EH (cell line): Measurements from ENCODE around the gene MAGI2.

Experiments used
- DNase-seq: peaks from one replicate; pipeline ENCODE4 v3.0.0-alpha.2; 2015; ENCODE audit warnings: low read depth

The MAGI2 gene

GRCh38 chr7:78081888-78082287 is 1371.6 kb downstream of the MAGI2 start:
- DNase-seq = no peak

GRCh38 chr7:78081344-78081743 is 1372.1 kb downstream of the MAGI2 start:
- no peak for DNase-seq

GRCh38 chr7:78080811-78081210 is 1372.7 kb downstream of the MAGI2 start:
- peak; percentile 23 for DNase-seq

- peak; percentile 41 for DNase-seq
Measured at GRCh38 chr7:78080241-78080640, 1373.2 kb downstream of the MAGI2 start.

GRCh38 chr7:78074713-78075112 is 1378.8 kb downstream of the MAGI2 start:
- DNase-seq = no peak

- DNase-seq = no peak
Measured at GRCh38 chr7:78073609-78074382, 1379.7 kb downstream of the MAGI2 start.

GRCh38 chr7:78072201-78072590 is 1381.3 kb downstream of the MAGI2 start:
- DNase-seq = no peak

- DNase-seq = no peak
Measured at GRCh38 chr7:78071491-78072200, 1381.8 kb downstream of the MAGI2 start.

- no peak for DNase-seq
Measured at GRCh38 chr7:78066599-78066998, 1386.9 kb downstream of the MAGI2 start.

GRCh38 chr7:78063758-78064157 is 1389.7 kb downstream of the MAGI2 start:
- no peak for DNase-seq

- no peak for DNase-seq
Measured at GRCh38 chr7:78062214-78062613, 1391.3 kb downstream of the MAGI2 start.

- no peak for DNase-seq
Measured at GRCh38 chr7:78057571-78057970, 1395.9 kb downstream of the MAGI2 start.

- no peak for DNase-seq
Measured at GRCh38 chr7:78055599-78055998, 1397.9 kb downstream of the MAGI2 start.

- DNase-seq = no peak
Measured at GRCh38 chr7:78055001-78055573, 1398.4 kb downstream of the MAGI2 start.

GRCh38 chr7:78052112-78052511 is 1401.4 kb downstream of the MAGI2 start:
- DNase-seq = no peak

GRCh38 chr7:78047800-78048199 is 1405.7 kb downstream of the MAGI2 start:
- DNase-seq = no peak

- DNase-seq = no peak
Measured at GRCh38 chr7:78043159-78043558, 1410.3 kb downstream of the MAGI2 start.

GRCh38 chr7:78041423-78041822 is 1412.0 kb downstream of the MAGI2 start:
- no peak for DNase-seq

GRCh38 chr7:78039790-78040776 is 1413.4 kb downstream of the MAGI2 start:
- DNase-seq = peak; percentile 13

GRCh38 chr7:78038465-78039080 is 1414.9 kb downstream of the MAGI2 start:
- DNase-seq = no peak

- no peak for DNase-seq
Measured at GRCh38 chr7:78037603-78038002, 1415.9 kb downstream of the MAGI2 start.

- no peak for DNase-seq
Measured at GRCh38 chr7:78033410-78033809, 1420.1 kb downstream of the MAGI2 start.
